Progenitor cell of endocrine pancreas (in vitro differentiated cells): ENCODE results near the gene JAK1. TPM values are rescaled to one million over a fixed set of nuclear protein-coding genes. Genes with fewer than 3 reads are reported as not detected.
"Not testable (repeated sequence)": the region's sequence is repeated elsewhere in the genome, so short reads cannot be mapped to it uniquely, and the experiment has no call there.

ENCODE experiments used
- DNase-seq: peaks from one replicate; pipeline ENCODE4 v3.0.0; 2021; ENCODE audit warnings: low spot score; ENCODE audit not compliant: unreplicated experiment
- H3K27ac Mint-ChIP-seq: 2 replicates; pipeline ENCODE4 v1.8.0; 2021; ENCODE audit warnings: mild to moderate bottlenecking, moderate library complexity, mixed read lengths
- H3K27me3 Mint-ChIP-seq: 2 replicates; pipeline ENCODE4 v1.8.0; 2021; ENCODE audit warnings: mixed read lengths
- H3K36me3 Mint-ChIP-seq: 2 replicates; pipeline ENCODE4 v1.8.0; 2022; ENCODE audit warnings: mixed read lengths; ENCODE audit not compliant: insufficient read depth
- H3K4me1 Mint-ChIP-seq: 2 replicates; pipeline ENCODE4 v1.8.0; 2021; ENCODE audit warnings: low read depth, mixed read lengths
- H3K4me3 Mint-ChIP-seq: 2 replicates; pipeline ENCODE4 v1.8.0; 2021; ENCODE audit warnings: low read depth, mild to moderate bottlenecking, moderate library complexity, mixed read lengths
- H3K9me3 Mint-ChIP-seq: 2 replicates; pipeline ENCODE4 v1.8.0; 2021; ENCODE audit warnings: low read depth, mixed read lengths
- CTCF ChIP-seq: fragments of 200-600 bp; sonication (generic); IDR thresholded peaks from one replicate; pipeline ENCODE4 v1.5.0; 2021; ENCODE audit warnings: antibody characterized with exemption, mild to moderate bottlenecking; ENCODE audit not compliant: unreplicated experiment
- total RNA-seq: library from RNA; stranded (reverse); gene quantifications from 2 replicates; pipeline ENCODE4 v1.2.1, GENCODE V29; 2021

JAK1 gene
- total RNA-seq, 1 donor from 2014 or later, result 32.5 TPM

DNA sequence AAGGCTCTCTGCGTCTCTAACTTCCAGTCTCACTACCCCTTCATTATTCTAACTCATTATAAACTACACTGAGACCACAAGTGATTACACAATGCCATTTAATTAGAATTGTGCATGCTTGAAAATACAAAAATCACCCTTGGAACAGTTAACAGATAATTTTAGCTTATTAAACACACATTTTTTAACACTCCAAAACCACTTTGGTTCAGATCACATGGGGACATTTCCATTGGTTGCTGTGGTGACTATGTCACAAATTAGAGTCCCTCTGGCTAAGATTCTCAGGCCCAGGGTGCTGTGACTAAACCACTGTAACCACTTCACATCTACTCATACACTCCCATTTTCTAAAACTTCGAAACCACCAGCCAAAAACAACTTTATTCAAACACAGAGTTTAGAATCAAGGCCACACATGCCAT, 43.0 kb downstream of the JAK1 start:
- Mint-ChIP-seq H3K27me3 (no peaks in the 10 kb centered on the region), H3K9me3 (no peaks in the 10 kb centered on the region), H3K4me3 (no peak overlapping the region), H3K27ac (no peak overlapping the region), H3K4me1 (peaks cover 20% of the 10 kb centered on the region), H3K36me3 (no peaks in the 10 kb centered on the region)
- DNase-seq, result no peak
- no peak for TF ChIP-seq CTCF

- H3K4me3 Mint-ChIP-seq, result no peak overlapping the region
- no peak overlapping the region for H3K27ac Mint-ChIP-seq
- DNase-seq, result no peak
- H3K36me3 Mint-ChIP-seq, result no peaks in the 10 kb centered on the region
- TF ChIP-seq CTCF, result no peak
- H3K27me3 Mint-ChIP-seq, result no peaks in the 10 kb centered on the region
- H3K4me1 Mint-ChIP-seq, result peaks cover 27% of the 10 kb centered on the region
- H3K9me3 Mint-ChIP-seq, result no peaks in the 10 kb centered on the region
Observed at GRCh38 chr1:64922336-64922735, 44.0 kb downstream of the JAK1 start.

DNA sequence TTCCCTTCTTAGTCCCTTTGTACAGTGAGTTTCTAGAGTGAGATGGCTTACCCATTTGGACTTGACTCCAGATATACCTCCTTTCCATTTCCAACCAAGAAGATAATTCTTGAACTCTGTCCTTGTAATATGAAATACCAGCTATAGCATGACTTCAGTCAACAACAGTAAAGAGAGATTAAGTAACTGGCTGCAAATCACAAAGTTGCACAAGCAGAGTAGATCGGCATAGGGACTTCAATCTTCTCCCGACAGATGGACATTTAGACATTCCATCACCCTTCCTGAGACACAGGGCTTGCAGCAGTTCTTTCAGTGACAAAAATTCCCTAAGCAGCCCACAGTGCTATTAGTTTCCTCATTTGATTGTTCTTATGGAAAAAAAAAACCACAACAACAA, 44.6 kb downstream of the JAK1 start:
- no peaks in the 10 kb centered on the region for H3K9me3 Mint-ChIP-seq
- no peak for TF ChIP-seq CTCF
- no peak for DNase-seq
- no peak overlapping the region for H3K4me3 Mint-ChIP-seq
- peaks cover 31% of the 10 kb centered on the region for H3K4me1 Mint-ChIP-seq
- no peaks in the 10 kb centered on the region for H3K27me3 Mint-ChIP-seq
- no peak overlapping the region for H3K27ac Mint-ChIP-seq
- no peaks in the 10 kb centered on the region for H3K36me3 Mint-ChIP-seq

DNA sequence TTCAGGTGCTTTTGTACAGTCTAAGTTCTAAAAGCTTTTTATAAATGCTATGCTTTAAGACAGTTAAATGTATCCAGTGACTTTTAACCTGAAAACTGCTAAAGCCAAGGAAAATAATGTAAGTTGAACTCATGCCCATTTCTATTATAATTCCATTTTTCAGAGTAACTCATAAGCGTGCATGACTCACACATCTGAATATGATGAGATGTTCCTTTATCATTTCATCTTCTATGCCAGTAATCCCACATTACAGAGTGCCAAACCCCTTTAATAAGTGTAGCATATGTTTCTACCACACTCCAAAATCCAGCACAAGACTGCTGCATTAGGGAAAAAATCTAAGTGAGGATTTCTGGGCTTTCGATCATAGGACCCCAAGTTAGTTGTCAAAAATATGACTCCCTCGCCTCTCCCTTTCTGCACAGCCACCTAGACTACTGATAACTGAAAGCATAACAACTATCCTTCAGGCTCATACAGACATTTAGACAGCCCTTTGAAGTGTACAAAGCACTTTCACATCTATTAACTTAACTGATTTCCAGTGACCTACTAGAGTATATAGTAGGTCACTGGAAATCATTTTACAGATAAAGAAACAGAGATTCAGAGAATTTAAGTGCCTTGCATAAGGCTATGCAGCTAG, 45.3 kb downstream of the JAK1 start:
- H3K27ac Mint-ChIP-seq, result no peak overlapping the region
- H3K4me1 Mint-ChIP-seq, result peaks cover 33% of the 10 kb centered on the region
- H3K9me3 Mint-ChIP-seq, result no peaks in the 10 kb centered on the region

GRCh38 chr1:64919120-64919519, 47.2 kb downstream of the JAK1 start:
- not testable (repeated sequence) for DNase-seq, H3K27me3 Mint-ChIP-seq, H3K36me3 Mint-ChIP-seq, H3K27ac Mint-ChIP-seq, H3K4me3 Mint-ChIP-seq, H3K9me3 Mint-ChIP-seq
- H3K4me1 Mint-ChIP-seq, result peaks cover 40% of the 10 kb centered on the region

More for the DNA sequence above, 45.3 kb downstream of the JAK1 start:
- H3K4me3 Mint-ChIP-seq, result no peak overlapping the region
- H3K27me3 Mint-ChIP-seq, result no peaks in the 10 kb centered on the region
- TF ChIP-seq CTCF, result no peak
- DNase-seq, result no peak
- H3K36me3 Mint-ChIP-seq, result no peaks in the 10 kb centered on the region

DNA sequence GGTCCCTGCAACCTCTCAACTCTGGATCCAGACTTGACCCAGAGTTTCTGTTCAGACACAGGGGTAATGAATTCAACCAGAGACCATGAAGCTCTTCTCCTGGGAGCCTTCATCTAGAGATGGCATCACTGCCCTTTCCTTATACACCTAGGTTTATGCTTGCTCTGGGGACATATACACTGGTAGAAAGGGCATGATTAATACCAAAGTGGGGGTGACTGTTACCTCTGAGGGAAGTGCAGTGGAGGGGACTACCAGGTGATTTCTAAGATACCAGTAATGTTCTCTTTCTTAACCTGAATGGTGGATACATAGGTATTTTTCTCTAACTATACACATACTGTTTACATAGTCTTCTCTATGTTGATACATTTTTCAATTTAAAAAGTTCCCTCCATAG, 48.4 kb downstream of the JAK1 start:
- TF ChIP-seq CTCF, result no peak
- no peak for DNase-seq
- peaks cover 42% of the 10 kb centered on the region for H3K4me1 Mint-ChIP-seq
- no peaks in the 10 kb centered on the region for H3K9me3 Mint-ChIP-seq
- no peaks in the 10 kb centered on the region for H3K27me3 Mint-ChIP-seq
- H3K36me3 Mint-ChIP-seq, result no peaks in the 10 kb centered on the region
- peak overlapping the region; percentile 45 for H3K27ac Mint-ChIP-seq
- no peak overlapping the region for H3K4me3 Mint-ChIP-seq
